ENCODE measurements around the gene CYP8B1. TPM values are rescaled to one million over a fixed set of nuclear protein-coding genes. Genes with fewer than 3 reads are reported as not detected.

CYP8B1 gene
- polyA plus RNA-seq, 3 donors = 0.01 TPM; not detected in 2

DNA sequence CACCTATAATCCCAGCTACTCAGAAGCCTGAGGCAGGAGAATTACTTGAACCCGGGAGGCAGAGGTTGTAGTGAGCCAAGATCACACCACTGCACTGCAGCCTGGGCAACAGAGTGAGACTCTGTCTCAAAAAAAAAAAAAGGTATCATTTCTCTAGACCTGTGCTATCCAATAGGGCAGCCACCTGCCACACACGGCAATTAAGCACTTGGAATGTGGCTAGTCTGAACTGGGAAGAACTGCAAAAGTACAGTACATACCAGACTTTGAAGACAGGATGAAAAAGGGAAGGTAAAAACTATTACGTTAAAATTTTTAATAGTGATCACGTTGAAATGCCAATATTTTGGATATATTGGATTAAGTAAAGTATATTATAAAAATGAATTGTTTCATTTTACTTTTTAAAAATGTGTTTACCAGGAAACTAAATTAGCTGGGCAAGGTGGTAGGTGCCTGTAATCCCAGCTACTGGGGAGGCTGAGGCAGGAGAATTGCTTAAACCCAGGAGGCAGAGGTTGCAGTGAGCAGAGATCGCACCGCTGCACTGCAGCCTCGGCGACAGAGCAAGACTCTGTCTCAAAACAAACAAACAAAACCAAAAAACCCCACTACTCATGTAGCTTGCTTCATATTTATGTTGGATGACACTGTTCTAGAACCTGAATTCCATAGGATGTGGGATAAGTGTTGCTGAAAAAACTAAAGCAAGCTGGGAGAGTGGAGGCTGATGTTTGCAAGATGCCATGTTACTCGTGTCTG is 2.3 kb downstream of the CYP8B1 start:
- H3K9me3 Mint-ChIP-seq = peaks cover 0 to 2% (median 0%) of the 10 kb centered on the region in 7 donors
- no peak for TF ChIP-seq CTCF (IDR thresholded peaks at IDR 0.05)
- WGBS (ENCODE audit: insufficient coverage) = no CpG with 5 or more reads among the region's 9 CpGs

GRCh38 chr3:42872718-42873117 is 3.0 kb downstream of the CYP8B1 start:
- Mint-ChIP-seq H3K27me3 (ENCODE audit: low read depth in 3 of 3) (peaks cover 2 to 6% (median 3%) of the 10 kb centered on the region in 3 donors), H3K4me3 (no peak overlapping the region), H3K36me3 (no peaks in the 10 kb centered on the region), H3K27ac (no peak overlapping the region), H3K4me1 (no peaks in the 10 kb centered on the region), H3K9me3 (peaks cover 0 to 2% (median 0%) of the 10 kb centered on the region in 7 donors)
- no peaks in the 10 kb centered on the region for H3K9me3 ChIP-seq (replicated peaks in 1 of 2; ENCODE audit: control insufficient read depth in 1 of 2, insufficient read depth in 1 of 2, low read length in 2 of 2)
- no peaks in the 10 kb centered on the region for H3K27me3 ChIP-seq (ENCODE audit: control insufficient read depth in 2 of 2, insufficient read depth in 2 of 2, low read length in 2 of 2)
- 100% methylated on average over 1 of the region's 1 CpG for WGBS (ENCODE audit: insufficient coverage)
- intact Hi-C loops (cut with micrococcal nuclease) = no loop called here
- H3K9ac ChIP-seq (ENCODE audit: insufficient read depth, low read length, poor library complexity, severe bottlenecking) = no peak overlapping the region
- no peak overlapping the region for H2AFZ ChIP-seq (ENCODE audit: insufficient read depth, low read depth, low read length, poor library complexity, severe bottlenecking)
- no peak overlapping the region for H3K27ac ChIP-seq (ENCODE audit: low read depth in 1 of 2, low read length in 2 of 2)
- H3K4me1 ChIP-seq (ENCODE audit: control insufficient read depth in 1 of 2, insufficient read depth in 2 of 2, low read length in 2 of 2) = no peaks in the 10 kb centered on the region
- no peaks in the 10 kb centered on the region for H3K36me3 ChIP-seq (replicated peaks in 1 of 2; ENCODE audit: control insufficient read depth in 1 of 2, insufficient read depth in 2 of 2, low read length in 2 of 2)
- H4K20me1 ChIP-seq (ENCODE audit: insufficient read depth, low read length) = no peaks in the 10 kb centered on the region
- DNase-seq = no peak
- no peak for TF ChIP-seq CTCF (IDR thresholded peaks at IDR 0.05)
- H3K4me3 ChIP-seq (replicated peaks in 1 of 3; ENCODE audit: low read depth in 2 of 3, low read length in 3 of 3) = no peak overlapping the region
- H3K79me2 ChIP-seq (ENCODE audit: insufficient read depth, low read length) = no peaks in the 10 kb centered on the region
- no peak overlapping the region for H3K4me2 ChIP-seq (replicated peaks; ENCODE audit: extremely low read depth, low read length, poor library complexity, severe bottlenecking)

More for the DNA sequence above, 2.3 kb downstream of the CYP8B1 start:
- Histone ChIP-seq H3K27ac (ENCODE audit: low read depth in 1 of 2, low read length in 2 of 2) (no peak overlapping the region), H3K9me3 (replicated peaks in 1 of 2; ENCODE audit: control insufficient read depth in 1 of 2, insufficient read depth in 1 of 2, low read length in 2 of 2) (no peaks in the 10 kb centered on the region), H3K9ac (ENCODE audit: insufficient read depth, low read length, poor library complexity, severe bottlenecking) (no peak overlapping the region), H3K4me1 (ENCODE audit: control insufficient read depth in 1 of 2, insufficient read depth in 2 of 2, low read length in 2 of 2) (no peaks in the 10 kb centered on the region), H4K20me1 (ENCODE audit: insufficient read depth, low read length) (no peaks in the 10 kb centered on the region), H2AFZ (ENCODE audit: insufficient read depth, low read depth, low read length, poor library complexity, severe bottlenecking) (no peak overlapping the region), H3K27me3 (ENCODE audit: control insufficient read depth in 2 of 2, insufficient read depth in 2 of 2, low read length in 2 of 2) (no peaks in the 10 kb centered on the region), H3K4me3 (replicated peaks in 1 of 3; ENCODE audit: low read depth in 2 of 3, low read length in 3 of 3) (no peak overlapping the region), H3K79me2 (ENCODE audit: insufficient read depth, low read length) (no peaks in the 10 kb centered on the region), H3K36me3 (replicated peaks in 1 of 2; ENCODE audit: control insufficient read depth in 1 of 2, insufficient read depth in 2 of 2, low read length in 2 of 2) (no peaks in the 10 kb centered on the region), H3K4me2 (replicated peaks; ENCODE audit: extremely low read depth, low read length, poor library complexity, severe bottlenecking) (no peak overlapping the region)
- H3K36me3 Mint-ChIP-seq = no peaks in the 10 kb centered on the region
- peaks cover 3 to 6% (median 4%) of the 10 kb centered on the region in 3 donors for H3K27me3 Mint-ChIP-seq (ENCODE audit: low read depth in 3 of 3)
- intact Hi-C loops (cut with micrococcal nuclease) = no loop called here
- H3K4me3 Mint-ChIP-seq = no peak overlapping the region
- H3K4me1 Mint-ChIP-seq = no peaks in the 10 kb centered on the region
- DNase-seq = no peak
- H3K27ac Mint-ChIP-seq = no peak overlapping the region
